OCI-LY3 (cell line): ENCODE data around the gene PPCS.
A peak's percentile ranks its signal among the peaks of the same experiment; 100 is the strongest.

Experiments
- H2AFZ ChIP-seq: fragments of 200-600, 300-600 bp; shearing (Covaris generic); 2 replicates; pipeline ENCODE4 v1.6.0; 2014; ENCODE audit warnings: antibody characterized with exemption, low read depth, low read length
- H3K27ac ChIP-seq: fragments of 200-600, 300-600 bp; sonication (generic); 2 replicates; pipeline ENCODE4 v1.5.1; 2014; ENCODE audit warnings: mild to moderate bottlenecking, low read length, moderate library complexity, mixed read lengths
- H3K27me3 ChIP-seq: fragments of 200-600, 300-600 bp; sonication (generic); 2 replicates; pipeline ENCODE4 v1.6.1; 2014; ENCODE audit warnings: low read depth, low read length, mixed read lengths
- H3K36me3 ChIP-seq: fragments of 200-600, 300-600 bp; sonication (generic); replicated peaks from 2 replicates; pipeline ENCODE3; 2014; ENCODE audit warnings: low read depth, low read length, mixed read lengths
- H3K4me1 ChIP-seq: fragments of 300-600, 200-600 bp; sonication (generic); 2 replicates; pipeline ENCODE4 v1.6.1; 2014; ENCODE audit warnings: low read length, mixed read lengths
- H3K4me2 ChIP-seq: fragments of 200-600, 300-600 bp; sonication (generic); 2 replicates; pipeline ENCODE4 v1.6.1; 2014; ENCODE audit warnings: low read length, mixed read lengths
- H3K4me3 ChIP-seq: fragments of 300-600, 200-600 bp; sonication (generic); 2 replicates; pipeline ENCODE4 v1.5.1; 2014; ENCODE audit warnings: antibody characterized with exemption, mild to moderate bottlenecking, low read length, moderate library complexity
- H3K79me2 ChIP-seq: fragments of 300-600, 200-600 bp; shearing (Covaris generic); 2 replicates; pipeline ENCODE4 v1.6.1; 2014; ENCODE audit warnings: mild to moderate bottlenecking, low read length, mixed read lengths
- H3K9ac ChIP-seq: fragments of 300-600, 200-600 bp; shearing (Covaris generic); 2 replicates; pipeline ENCODE4 v1.6.0; 2014; ENCODE audit warnings: mild to moderate bottlenecking, low read length, moderate library complexity
- H3K9me3 ChIP-seq: fragments of 200-600, 300-600 bp; shearing (Covaris generic); 2 replicates; pipeline ENCODE4 v1.6.1; 2014; ENCODE audit warnings: low read length, mixed read lengths; ENCODE audit not compliant: insufficient read depth
- H4K20me1 ChIP-seq: fragments of 200-600, 300-600 bp; sonication (generic); 2 replicates; pipeline ENCODE4 v1.6.1; 2016; ENCODE audit warnings: low read length, mixed read lengths; ENCODE audit not compliant: insufficient read depth
- CTCF ChIP-seq: fragments of 200-600, 300-600 bp; sonication (generic); IDR thresholded peaks from 2 replicates; pipeline ENCODE4 v1.5.1; 2014; ENCODE audit warnings: antibody characterized with exemption, low read length, low read depth
- EZH2phosphoT487 ChIP-seq: fragments of 200-600 bp; shearing (Covaris generic); IDR thresholded peaks from 2 replicates; pipeline ENCODE4 v1.6.1; 2018; ENCODE audit warnings: antibody characterized with exemption, mixed run types, low read depth

Gene PPCS

GRCh38 chr1:42456010-42456753 lies at the start of gene PPCS, which contains the start of gene ZMYND12:
PPCS (plus strand) TSS chr1:42456543; CDS start chr1:42456566, 23 bp downstream.
ZMYND12 (minus strand) TSS chr1:42456022; CDS start chr1:42455997, 25 bp downstream.
- Histone ChIP-seq H3K79me2 (peaks cover 16% of the 10 kb centered on the region), H3K4me3 (peak within 1 kb of the TSS; percentile 96), H3K27ac (peak within 1 kb of the TSS; percentile 66), H3K4me2 (peak within 1 kb of the TSS; percentile 93), H4K20me1 (no peaks in the 10 kb centered on the region), H3K9ac (peak within 1 kb of the TSS; percentile 95), H3K9me3 (no peaks in the 10 kb centered on the region), H3K27me3 (no peaks in the 10 kb centered on the region), H3K4me1 (peaks cover 5% of the 10 kb centered on the region), H3K36me3 (peaks cover 22% of the 10 kb centered on the region), H2AFZ (peak within 1 kb of the TSS; percentile 82)
- TF ChIP-seq EZH2phosphoT487 (no peak), CTCF (no peak)

- no peaks in the 10 kb centered on the region for H3K79me2 ChIP-seq
- no peaks in the 10 kb centered on the region for H4K20me1 ChIP-seq
- H3K36me3 ChIP-seq: no peaks in the 10 kb centered on the region
- H3K4me1 ChIP-seq: no peaks in the 10 kb centered on the region
- TF ChIP-seq EZH2phosphoT487 (no peak), CTCF (no peak)
- H3K9me3 ChIP-seq: no peaks in the 10 kb centered on the region
- H3K4me3 ChIP-seq: no peak overlapping the region
- H3K9ac ChIP-seq: no peak overlapping the region
- no peak overlapping the region for H3K4me2 ChIP-seq
- no peaks in the 10 kb centered on the region for H3K27me3 ChIP-seq
- no peak overlapping the region for H3K27ac ChIP-seq
- H2AFZ ChIP-seq: no peak overlapping the region
Measured at GRCh38 chr1:42414551-42415496, 41.5 kb upstream of the PPCS start.

- no peak for TF ChIP-seq CTCF
- no peak for TF ChIP-seq EZH2phosphoT487
- H3K27me3 ChIP-seq: no peaks in the 10 kb centered on the region
- no peak overlapping the region for H3K4me2 ChIP-seq
- no peak overlapping the region for H3K27ac ChIP-seq
- no peaks in the 10 kb centered on the region for H3K79me2 ChIP-seq
- H3K36me3 ChIP-seq: no peaks in the 10 kb centered on the region
- H3K4me3 ChIP-seq: no peak overlapping the region
- no peaks in the 10 kb centered on the region for H3K4me1 ChIP-seq
- no peaks in the 10 kb centered on the region for H3K9me3 ChIP-seq
- no peaks in the 10 kb centered on the region for H4K20me1 ChIP-seq
- H3K9ac ChIP-seq: no peak overlapping the region
- H2AFZ ChIP-seq: no peak overlapping the region
Measured at GRCh38 chr1:42417166-42417565, 39.2 kb upstream of the PPCS start.

- no peaks in the 10 kb centered on the region for H3K79me2 ChIP-seq
- H3K4me3 ChIP-seq: no peak overlapping the region
- no peak overlapping the region for H3K4me2 ChIP-seq
- TF ChIP-seq CTCF (no peak), EZH2phosphoT487 (no peak)
- no peaks in the 10 kb centered on the region for H4K20me1 ChIP-seq
- no peak overlapping the region for H3K9ac ChIP-seq
- no peaks in the 10 kb centered on the region for H3K9me3 ChIP-seq
- H3K27me3 ChIP-seq: no peaks in the 10 kb centered on the region
- H2AFZ ChIP-seq: no peak overlapping the region
- H3K4me1 ChIP-seq: no peaks in the 10 kb centered on the region
- H3K36me3 ChIP-seq: no peaks in the 10 kb centered on the region
- no peak overlapping the region for H3K27ac ChIP-seq
Measured at GRCh38 chr1:42418516-42418915, 37.8 kb upstream of the PPCS start.
